HepG2 (cell line): ENCODE measurements around the gene SHC1. TPM values are rescaled to one million over a fixed set of nuclear protein-coding genes. Genes with fewer than 3 reads are reported as not detected.

Experiments used
- HINFP ChIP-seq: sonication (generic); formaldehyde crosslinking; IDR thresholded peaks from 2 replicates; pipeline ENCODE4 v1.4.0; 2020; ENCODE audit warnings: low read depth, mild to moderate bottlenecking, missing genetic modification reagents
- HOXA9 ChIP-seq: sonication (generic); formaldehyde crosslinking; IDR thresholded peaks from 2 replicates; pipeline ENCODE4 v1.8.1; 2022; ENCODE audit warnings: missing genetic modification reagents, mild to moderate bottlenecking, moderate library complexity, borderline replicate concordance
- KDM2A ChIP-seq: sonication (generic); formaldehyde crosslinking; IDR thresholded peaks from 2 replicates; pipeline ENCODE4 v1.4.0; 2020; ENCODE audit warnings: low read depth, missing genetic modification reagents, borderline replicate concordance
- NCOA1 ChIP-seq: sonication (generic); formaldehyde crosslinking; IDR thresholded peaks from 2 replicates; pipeline ENCODE4 v1.9.0; 2021; ENCODE audit warnings: missing genetic modification reagents
- NR1H2 ChIP-seq: sonication (generic); formaldehyde crosslinking; IDR thresholded peaks from 2 replicates; pipeline ENCODE4 v1.8.1; 2022; ENCODE audit warnings: low read depth, missing genetic modification reagents, borderline replicate concordance
- RBFOX2 ChIP-seq: fragments of 200-400 bp; formaldehyde crosslinking; IDR thresholded peaks from 2 replicates; pipeline ENCODE4 v1.6.1; 2017; ENCODE audit warnings: low read depth, mild to moderate bottlenecking, low read length
- RFX3 ChIP-seq: IDR thresholded peaks from 2 replicates; pipeline ENCODE4 v1.6.1; 2016; ENCODE audit warnings: missing biosample characterization, missing genetic modification reagents
- ZBTB7A ChIP-seq: sonication (generic); formaldehyde crosslinking; IDR thresholded peaks from 2 replicates; pipeline ENCODE4 v1.8.0; 2022; ENCODE audit warnings: mild to moderate bottlenecking, missing genetic modification reagents
- ZNF136 ChIP-seq: sonication (generic); formaldehyde crosslinking; IDR thresholded peaks from 2 replicates; pipeline ENCODE4 v1.8.1; 2022; ENCODE audit warnings: low read depth, mild to moderate bottlenecking, moderate library complexity, missing genetic modification reagents
- ZNF33B ChIP-seq: sonication (generic); formaldehyde crosslinking; IDR thresholded peaks from 2 replicates; pipeline ENCODE4 v1.5.1; 2020; ENCODE audit warnings: mild to moderate bottlenecking, missing genetic modification reagents
- ZNF605 ChIP-seq: sonication (generic); formaldehyde crosslinking; IDR thresholded peaks from 2 replicates; pipeline ENCODE4 v1.8.0; 2022; ENCODE audit warnings: mild to moderate bottlenecking, missing genetic modification reagents
- ZNF615 ChIP-seq: sonication (generic); formaldehyde crosslinking; IDR thresholded peaks from 2 replicates; pipeline ENCODE4 v1.5.0; 2020; ENCODE audit warnings: mild to moderate bottlenecking, missing genetic modification reagents, borderline replicate concordance
- ZNF7 ChIP-seq: IDR thresholded peaks from 2 replicates; pipeline ENCODE4 v1.6.1; 2016; ENCODE audit warnings: missing biosample characterization, missing genetic modification reagents
- ZZZ3 ChIP-seq: sonication (generic); formaldehyde crosslinking; IDR thresholded peaks from 2 replicates; pipeline ENCODE4 v1.4.0; 2020; ENCODE audit warnings: missing genetic modification reagents, mild to moderate bottlenecking, borderline replicate concordance
- polyA plus RNA-seq, 8 experiments: library from polyadenylated mRNA; depleted of rRNA in 3 of 8; stranded (reverse) in 7 of 8; unstranded in 1 of 8; fragments of >200 nt; fragmentation: Illumina TruSeq in 4 of 8; extraction: Trizol in 4 of 8; gene quantifications; 2 replicates each; pipeline versions ENCODE4 v1.2.1 to v1.2.3, GENCODE V29; 2011 to 2016; ENCODE audit warnings: low read depth in 4 of 8, missing spikeins in 1 of 8, mixed read lengths in 1 of 8; ENCODE audit not compliant: insufficient read depth in 1 of 8
- total RNA-seq, 5 experiments: library from RNA; depleted of rRNA; stranded (reverse); fragments of >200 nt; fragmentation: Illumina TruSeq; extraction: Trizol; gene quantifications; 2 replicates each; pipeline ENCODE4 v1.2.3, GENCODE V29; 2016; ENCODE audit warnings: low read depth in 1 of 5
- TF ChIP-seq, protein P1 (sequence below): sonication (generic); formaldehyde crosslinking; IDR thresholded peaks from 2 replicates; pipeline ENCODE4 v1.5.1; 2020; ENCODE audit warnings: missing genetic modification reagents, mild to moderate bottlenecking, borderline replicate concordance
- TF ChIP-seq, protein P2 (sequence below): sonication (generic); formaldehyde crosslinking; IDR thresholded peaks from 2 replicates; pipeline ENCODE4 v1.4.0; 2020; ENCODE audit warnings: missing genetic modification reagents
- TF ChIP-seq, protein P3 (sequence below): sonication (generic); formaldehyde crosslinking; IDR thresholded peaks from 2 replicates; pipeline ENCODE4 v1.4.0; 2020; ENCODE audit warnings: mild to moderate bottlenecking, missing genetic modification reagents

SHC1 gene
- total and polyA plus RNA-seq, 2 of the 13 experiments (the other 11 are each of a cell fraction or from before 2014, with no cell fraction given): 52.0 to 137 TPM

GRCh38 chr1:154944401-154945159 is 26.0 kb downstream of the SHC1 start (continued):
- TF ChIP-seq RBFOX2 (no peak), ZNF33B (CRISPR knock-in tag) (0 out of 2 replicates have a peak, but pooled peaks have one; percentile 68), ZBTB7A (no peak), ZNF605 (CRISPR knock-in tag) (peak; percentile 80), HINFP (CRISPR knock-in tag) (no peak; the same call in 1 of the 2 replicates), RFX3 (CRISPR knock-in tag) (no peak), ZNF136 (CRISPR knock-in tag) (0 out of 2 replicates have a peak, but pooled peaks have one; percentile 37), HOXA9 (CRISPR knock-in tag) (no peak), NR1H2 (CRISPR knock-in tag) (no peak), ZZZ3 (CRISPR knock-in tag) (no peak), ZNF7 (no peak), NCOA1 (CRISPR knock-in tag) (peak; percentile 95), KDM2A (no peak; the same call in 1 of the 2 replicates), ZNF615 (no peak)
- TF ChIP-seq, protein P1, sequence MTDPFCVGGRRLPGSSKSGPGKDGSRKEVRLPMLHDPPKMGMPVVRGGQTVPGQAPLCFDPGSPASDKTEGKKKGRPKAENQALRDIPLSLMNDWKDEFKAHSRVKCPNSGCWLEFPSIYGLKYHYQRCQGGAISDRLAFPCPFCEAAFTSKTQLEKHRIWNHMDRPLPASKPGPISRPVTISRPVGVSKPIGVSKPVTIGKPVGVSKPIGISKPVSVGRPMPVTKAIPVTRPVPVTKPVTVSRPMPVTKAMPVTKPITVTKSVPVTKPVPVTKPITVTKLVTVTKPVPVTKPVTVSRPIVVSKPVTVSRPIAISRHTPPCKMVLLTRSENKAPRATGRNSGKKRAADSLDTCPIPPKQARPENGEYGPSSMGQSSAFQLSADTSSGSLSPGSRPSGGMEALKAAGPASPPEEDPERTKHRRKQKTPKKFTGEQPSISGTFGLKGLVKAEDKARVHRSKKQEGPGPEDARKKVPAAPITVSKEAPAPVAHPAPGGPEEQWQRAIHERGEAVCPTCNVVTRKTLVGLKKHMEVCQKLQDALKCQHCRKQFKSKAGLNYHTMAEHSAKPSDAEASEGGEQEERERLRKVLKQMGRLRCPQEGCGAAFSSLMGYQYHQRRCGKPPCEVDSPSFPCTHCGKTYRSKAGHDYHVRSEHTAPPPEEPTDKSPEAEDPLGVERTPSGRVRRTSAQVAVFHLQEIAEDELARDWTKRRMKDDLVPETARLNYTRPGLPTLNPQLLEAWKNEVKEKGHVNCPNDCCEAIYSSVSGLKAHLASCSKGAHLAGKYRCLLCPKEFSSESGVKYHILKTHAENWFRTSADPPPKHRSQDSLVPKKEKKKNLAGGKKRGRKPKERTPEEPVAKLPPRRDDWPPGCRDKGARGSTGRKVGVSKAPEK (CRISPR knock-in tag): no peak
- TF ChIP-seq, protein P2, sequence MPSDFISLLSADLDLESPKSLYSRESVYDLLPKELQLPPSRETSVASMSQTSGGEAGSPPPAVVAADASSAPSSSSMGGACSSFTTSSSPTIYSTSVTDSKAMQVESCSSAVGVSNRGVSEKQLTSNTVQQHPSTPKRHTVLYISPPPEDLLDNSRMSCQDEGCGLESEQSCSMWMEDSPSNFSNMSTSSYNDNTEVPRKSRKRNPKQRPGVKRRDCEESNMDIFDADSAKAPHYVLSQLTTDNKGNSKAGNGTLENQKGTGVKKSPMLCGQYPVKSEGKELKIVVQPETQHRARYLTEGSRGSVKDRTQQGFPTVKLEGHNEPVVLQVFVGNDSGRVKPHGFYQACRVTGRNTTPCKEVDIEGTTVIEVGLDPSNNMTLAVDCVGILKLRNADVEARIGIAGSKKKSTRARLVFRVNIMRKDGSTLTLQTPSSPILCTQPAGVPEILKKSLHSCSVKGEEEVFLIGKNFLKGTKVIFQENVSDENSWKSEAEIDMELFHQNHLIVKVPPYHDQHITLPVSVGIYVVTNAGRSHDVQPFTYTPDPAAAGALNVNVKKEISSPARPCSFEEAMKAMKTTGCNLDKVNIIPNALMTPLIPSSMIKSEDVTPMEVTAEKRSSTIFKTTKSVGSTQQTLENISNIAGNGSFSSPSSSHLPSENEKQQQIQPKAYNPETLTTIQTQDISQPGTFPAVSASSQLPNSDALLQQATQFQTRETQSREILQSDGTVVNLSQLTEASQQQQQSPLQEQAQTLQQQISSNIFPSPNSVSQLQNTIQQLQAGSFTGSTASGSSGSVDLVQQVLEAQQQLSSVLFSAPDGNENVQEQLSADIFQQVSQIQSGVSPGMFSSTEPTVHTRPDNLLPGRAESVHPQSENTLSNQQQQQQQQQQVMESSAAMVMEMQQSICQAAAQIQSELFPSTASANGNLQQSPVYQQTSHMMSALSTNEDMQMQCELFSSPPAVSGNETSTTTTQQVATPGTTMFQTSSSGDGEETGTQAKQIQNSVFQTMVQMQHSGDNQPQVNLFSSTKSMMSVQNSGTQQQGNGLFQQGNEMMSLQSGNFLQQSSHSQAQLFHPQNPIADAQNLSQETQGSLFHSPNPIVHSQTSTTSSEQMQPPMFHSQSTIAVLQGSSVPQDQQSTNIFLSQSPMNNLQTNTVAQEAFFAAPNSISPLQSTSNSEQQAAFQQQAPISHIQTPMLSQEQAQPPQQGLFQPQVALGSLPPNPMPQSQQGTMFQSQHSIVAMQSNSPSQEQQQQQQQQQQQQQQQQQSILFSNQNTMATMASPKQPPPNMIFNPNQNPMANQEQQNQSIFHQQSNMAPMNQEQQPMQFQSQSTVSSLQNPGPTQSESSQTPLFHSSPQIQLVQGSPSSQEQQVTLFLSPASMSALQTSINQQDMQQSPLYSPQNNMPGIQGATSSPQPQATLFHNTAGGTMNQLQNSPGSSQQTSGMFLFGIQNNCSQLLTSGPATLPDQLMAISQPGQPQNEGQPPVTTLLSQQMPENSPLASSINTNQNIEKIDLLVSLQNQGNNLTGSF: no peak
- TF ChIP-seq, protein P3, sequence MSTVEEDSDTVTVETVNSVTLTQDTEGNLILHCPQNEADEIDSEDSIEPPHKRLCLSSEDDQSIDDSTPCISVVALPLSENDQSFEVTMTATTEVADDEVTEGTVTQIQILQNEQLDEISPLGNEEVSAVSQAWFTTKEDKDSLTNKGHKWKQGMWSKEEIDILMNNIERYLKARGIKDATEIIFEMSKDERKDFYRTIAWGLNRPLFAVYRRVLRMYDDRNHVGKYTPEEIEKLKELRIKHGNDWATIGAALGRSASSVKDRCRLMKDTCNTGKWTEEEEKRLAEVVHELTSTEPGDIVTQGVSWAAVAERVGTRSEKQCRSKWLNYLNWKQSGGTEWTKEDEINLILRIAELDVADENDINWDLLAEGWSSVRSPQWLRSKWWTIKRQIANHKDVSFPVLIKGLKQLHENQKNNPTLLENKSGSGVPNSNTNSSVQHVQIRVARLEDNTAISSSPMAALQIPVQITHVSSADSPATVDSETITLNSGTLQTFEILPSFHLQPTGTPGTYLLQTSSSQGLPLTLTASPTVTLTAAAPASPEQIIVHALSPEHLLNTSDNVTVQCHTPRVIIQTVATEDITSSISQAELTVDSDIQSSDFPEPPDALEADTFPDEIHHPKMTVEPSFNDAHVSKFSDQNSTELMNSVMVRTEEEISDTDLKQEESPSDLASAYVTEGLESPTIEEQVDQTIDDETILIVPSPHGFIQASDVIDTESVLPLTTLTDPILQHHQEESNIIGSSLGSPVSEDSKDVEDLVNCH (CRISPR knock-in tag): no peak
